Gastrocnemius medialis (tissue), 4 donors: ENCODE results near the gene BTRC.

Source experiments
- CTCF ChIP-seq, 5 experiments: fragments of 450-650 bp in 3 of 5; fragments of 200-600 bp in 2 of 5; sonication (generic) in 2 of 5; IDR thresholded peaks in 4 of 5; conservative IDR thresholded peaks in 1 of 5; 1 replicate in 4 of 5; 2 replicates in 1 of 5; pipeline ENCODE4 v1.5.1; 2016 to 2019; ENCODE audit warnings: antibody characterized with exemption in 5 of 5, mild to moderate bottlenecking in 3 of 5, moderate library complexity in 3 of 5
- POLR2A ChIP-seq, 2 donors: fragments of 450-650 bp; IDR thresholded peaks; one replicate each; pipeline ENCODE4 v1.6.1; 2017; ENCODE audit warnings: antibody characterized with exemption in 2 of 2, mild to moderate bottlenecking in 2 of 2, moderate library complexity in 2 of 2

GRCh38 chr10:101438881-101439391, 85.0 kb downstream of the BTRC start:
- TF ChIP-seq CTCF (IDR thresholded peaks at IDR 0.05 in 4 of 5, conservative IDR thresholded peaks at IDR 0.05 in 1 of 5) = no peak
- no peak for TF ChIP-seq POLR2A (IDR thresholded peaks at IDR 0.05)
